PC-3 (cell line): Measurements from ENCODE around the gene EPB41L5. TPM values are rescaled to one million over a fixed set of nuclear protein-coding genes. Genes with fewer than 3 reads are reported as not detected.

ENCODE experiments used
- ATAC-seq: fragments of 200-7000 bp; cut with Tn5 transposase; 2 replicates; pipeline ENCODE4 v1.9.1; 2020; ENCODE audit warnings: mild to moderate bottlenecking, moderate library complexity
- BruUV-seq: library from RNA; stranded (reverse); fragments of 400-500 nt; replicated peaks from 2 replicates; lab custom pipeline; 2021; lab: Mats Ljungman, UMichigan
- CTCF ChIA-PET: fragments of 300-600 bp; sonication (Branson Sonifier 250); formaldehyde crosslinking; loops from one replicate; lab custom pipeline; 2022; ENCODE audit warnings: antibody characterized with exemption; lab: Charles Lee
- POLR2A ChIA-PET: fragments of 300-600 bp; sonication (Branson Sonifier 250); formaldehyde crosslinking; loops from one replicate; lab custom pipeline; 2022; ENCODE audit warnings: antibody characterized with exemption; ENCODE audit not compliant: unreplicated experiment; lab: Charles Lee
- DNase-seq: peaks from one replicate; pipeline ENCODE4 v3.0.0-alpha.2; 2015
- H2AFZ ChIP-seq: fragments of 300-600 bp; sonication (generic); 2 replicates; pipeline ENCODE4 v1.6.0; 2016; ENCODE audit warnings: antibody characterized with exemption, low read length
- H3F3A ChIP-seq: fragments of 300-600 bp; sonication (generic); one replicate; pipeline ENCODE4 v1.6.0; 2017; ENCODE audit warnings: antibody characterized with exemption, low read length, control low read depth, mild to moderate bottlenecking; ENCODE audit not compliant: unreplicated experiment
- H3K27ac ChIP-seq: fragments of 300-600 bp; sonication (generic); 2 replicates; pipeline ENCODE4 v1.5.1; 2016; ENCODE audit warnings: mild to moderate bottlenecking, low read length
- H3K27me3 ChIP-seq: fragments of 300-600 bp; sonication (generic); 2 replicates; pipeline ENCODE4 v1.6.1; 2016; ENCODE audit warnings: low read length, mixed read lengths
- H3K36me3 ChIP-seq: fragments of 300-600 bp; sonication (generic); 2 replicates; pipeline ENCODE4 v1.6.1; 2016; ENCODE audit warnings: low read depth, mixed run types, low read length, mixed read lengths
- H3K4me1 ChIP-seq: fragments of 300-600 bp; sonication (generic); 2 replicates; pipeline ENCODE4 v1.5.1; 2016; ENCODE audit warnings: low read length; ENCODE audit not compliant: insufficient read depth
- H3K4me2 ChIP-seq: fragments of 300-600 bp; sonication (generic); 2 replicates; pipeline ENCODE4 v1.6.0; 2016; ENCODE audit warnings: low read length
- H3K4me3 ChIP-seq: fragments of 300-600 bp; sonication (generic); 2 replicates; pipeline ENCODE4 v1.5.1; 2016; ENCODE audit warnings: mild to moderate bottlenecking, low read length, mixed read lengths
- H3K79me2 ChIP-seq: fragments of 300-600 bp; sonication (generic); 2 replicates; pipeline ENCODE4 v1.6.1; 2017; ENCODE audit warnings: low read length, mixed read lengths
- H3K9ac ChIP-seq: fragments of 300-600 bp; sonication (generic); 2 replicates; pipeline ENCODE4 v1.6.0; 2016; ENCODE audit warnings: mild to moderate bottlenecking, low read length
- H3K9me2 ChIP-seq: fragments of 300-600 bp; sonication (generic); replicated peaks from 2 replicates; pipeline ENCODE4 v1.6.1; 2016; ENCODE audit warnings: mixed run types, low read length, mixed read lengths
- H3K9me3 ChIP-seq: fragments of 300-600 bp; sonication (generic); 2 replicates; pipeline ENCODE4 v1.6.1; 2016; ENCODE audit warnings: low read length, mixed read lengths
- H4K20me1 ChIP-seq: fragments of 300-600 bp; sonication (generic); 2 replicates; pipeline ENCODE4 v1.6.1; 2016; ENCODE audit warnings: low read length, mixed read lengths
- EZH2 ChIP-seq: fragments of 300-600 bp; sonication (generic); IDR thresholded peaks from one replicate; pipeline ENCODE4 v1.6.1; 2017; ENCODE audit warnings: antibody characterized with exemption, mild to moderate bottlenecking, low read length; ENCODE audit not compliant: unreplicated experiment
- EZH2phosphoT487 ChIP-seq: fragments of 300-600 bp; sonication (generic); IDR thresholded peaks from 2 replicates; pipeline ENCODE4 v1.6.1; 2018; ENCODE audit warnings: mild to moderate bottlenecking, antibody characterized with exemption, low read length, borderline replicate concordance
- intact Hi-C: fragments of 100-400 bp; cut with micrococcal nuclease; formaldehyde crosslinking; loops from 2 replicates; pipeline ENCODE4 v1.9.0; 2023
- total RNA-seq: library from RNA; depleted of rRNA; stranded (reverse); fragments of >200 nt; gene quantifications from 2 replicates; pipeline ENCODE4 v1.2.3, GENCODE V29; 2014
- TF ChIP-seq, protein P1 (sequence below): fragments of 300-600 bp; sonication (generic); conservative IDR thresholded peaks from 2 replicates; pipeline ENCODE4 v1.5.1; 2017; ENCODE audit warnings: antibody characterized with exemption, low read depth, mild to moderate bottlenecking, low read length

The EPB41L5 gene
- total RNA-seq, 1 experiment from 2014 or later: 11.7 TPM

DNA sequence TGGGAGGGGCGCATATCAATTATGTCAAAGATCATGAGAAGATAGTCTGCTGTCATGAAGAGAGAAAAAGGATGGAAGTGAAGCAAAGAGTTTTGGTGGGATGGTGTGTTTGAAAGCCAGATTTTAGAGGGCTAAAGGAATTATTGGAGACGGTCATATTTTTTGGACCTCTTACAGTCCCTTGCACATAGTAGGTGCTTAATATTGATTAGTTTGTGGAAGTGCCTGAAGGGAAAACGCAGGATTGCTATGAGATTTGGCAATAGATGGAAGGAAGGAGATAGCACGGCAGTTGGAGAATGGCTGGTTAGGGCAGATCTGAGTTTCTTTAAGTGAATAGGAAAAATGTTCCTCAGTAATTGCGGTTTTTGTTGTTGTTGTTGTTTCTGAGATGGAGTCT, 15.9 kb downstream of the EPB41L5 start:
- Histone ChIP-seq H3K36me3 (0 out of 2 replicates have a peak, but pooled peaks cover 2% of the 10 kb centered on the region), H3K79me2 (no peaks in the 10 kb centered on the region), H3K4me3 (no peak overlapping the region), H2AFZ (no peak overlapping the region), H3K4me2 (no peak overlapping the region), H3K9me2 (no peaks in the 10 kb centered on the region), H3K4me1 (no peaks in the 10 kb centered on the region), H3K27me3 (no peaks in the 10 kb centered on the region), H3K9ac (no peak overlapping the region), H3K27ac (no peak overlapping the region), H4K20me1 (no peaks in the 10 kb centered on the region), H3F3A (no peaks in the 10 kb centered on the region), H3K9me3 (no peaks in the 10 kb centered on the region)
- ChIA-PET CTCF (no interaction called here), POLR2A (no interaction called here)
- DNase-seq (no peak), ATAC-seq (no peak)
- TF ChIP-seq, protein P1, sequence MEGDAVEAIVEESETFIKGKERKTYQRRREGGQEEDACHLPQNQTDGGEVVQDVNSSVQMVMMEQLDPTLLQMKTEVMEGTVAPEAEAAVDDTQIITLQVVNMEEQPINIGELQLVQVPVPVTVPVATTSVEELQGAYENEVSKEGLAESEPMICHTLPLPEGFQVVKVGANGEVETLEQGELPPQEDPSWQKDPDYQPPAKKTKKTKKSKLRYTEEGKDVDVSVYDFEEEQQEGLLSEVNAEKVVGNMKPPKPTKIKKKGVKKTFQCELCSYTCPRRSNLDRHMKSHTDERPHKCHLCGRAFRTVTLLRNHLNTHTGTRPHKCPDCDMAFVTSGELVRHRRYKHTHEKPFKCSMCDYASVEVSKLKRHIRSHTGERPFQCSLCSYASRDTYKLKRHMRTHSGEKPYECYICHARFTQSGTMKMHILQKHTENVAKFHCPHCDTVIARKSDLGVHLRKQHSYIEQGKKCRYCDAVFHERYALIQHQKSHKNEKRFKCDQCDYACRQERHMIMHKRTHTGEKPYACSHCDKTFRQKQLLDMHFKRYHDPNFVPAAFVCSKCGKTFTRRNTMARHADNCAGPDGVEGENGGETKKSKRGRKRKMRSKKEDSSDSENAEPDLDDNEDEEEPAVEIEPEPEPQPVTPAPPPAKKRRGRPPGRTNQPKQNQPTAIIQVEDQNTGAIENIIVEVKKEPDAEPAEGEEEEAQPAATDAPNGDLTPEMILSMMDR: no peak
- no peak for TF ChIP-seq EZH2phosphoT487
- no peak for TF ChIP-seq EZH2
- intact Hi-C loops: no loop called here
- no TSS peak for BruUV-seq

DNA sequence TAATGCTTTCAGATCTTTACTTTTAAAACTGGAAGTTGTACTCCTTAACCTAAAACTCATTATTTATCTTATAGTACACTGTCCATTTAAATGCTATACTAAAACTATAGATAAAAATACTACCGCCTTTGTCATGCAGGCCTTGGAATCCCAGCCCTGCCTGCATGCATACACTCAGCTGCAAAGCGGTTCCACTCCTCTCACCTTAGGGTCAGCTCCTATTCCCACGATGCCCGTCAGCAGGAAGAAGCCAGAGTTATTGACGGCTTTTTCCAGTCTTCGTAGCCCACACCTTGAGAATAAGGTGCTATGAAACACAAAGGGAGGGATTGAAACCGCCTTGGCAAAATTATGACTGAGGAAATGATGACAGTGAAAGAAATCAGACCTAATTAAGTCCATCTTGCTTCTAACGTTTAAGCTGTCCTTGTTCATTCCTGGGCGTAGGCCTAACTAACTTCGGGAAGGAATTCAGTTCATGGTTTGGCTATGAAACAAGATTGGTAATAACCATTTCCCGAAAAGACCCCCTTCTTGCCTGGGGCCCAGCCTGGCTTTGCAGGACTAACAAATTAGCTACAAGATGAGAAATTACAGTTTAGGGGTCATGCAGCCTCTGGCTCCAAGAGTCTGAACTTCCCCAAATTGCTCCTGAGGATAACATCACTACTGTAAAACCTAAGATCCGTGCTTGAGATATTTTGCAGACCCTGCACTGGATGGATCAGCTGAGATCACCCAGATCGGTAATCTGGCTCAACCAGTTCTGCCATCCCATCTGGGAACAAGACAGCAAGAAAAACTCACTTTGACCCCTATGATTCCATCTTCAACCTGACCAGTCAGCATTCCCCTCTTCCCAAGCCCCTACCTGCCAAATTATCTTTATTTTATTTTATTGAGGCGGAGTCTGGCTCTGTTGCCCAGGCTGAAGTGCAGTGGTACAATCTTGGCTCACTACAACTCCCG, 17.1 kb downstream of the EPB41L5 start:
- TF ChIP-seq EZH2: no peak
- no peak for TF ChIP-seq EZH2phosphoT487
- TF ChIP-seq, protein P1: no peak
- no peaks in the 10 kb centered on the region for H3K9me2 ChIP-seq
- no peak overlapping the region for H2AFZ ChIP-seq
- CTCF ChIA-PET: no interaction called here
- no peak overlapping the region for H3K27ac ChIP-seq
- no peak overlapping the region for H3K9ac ChIP-seq
- H3K4me3 ChIP-seq: no peak overlapping the region
- H3K9me3 ChIP-seq: no peaks in the 10 kb centered on the region
- no peak for DNase-seq
- H4K20me1 ChIP-seq: no peaks in the 10 kb centered on the region
- POLR2A ChIA-PET: interaction anchor here (0.6 kb wide), 1 partner anchor 25 kb away, joined by 3 read pairs; no protein-coding TSS in a partner anchor
- H3F3A ChIP-seq: no peaks in the 10 kb centered on the region
- intact Hi-C loops: no loop called here
- H3K79me2 ChIP-seq: no peaks in the 10 kb centered on the region
- 0 out of 2 replicates have a peak, but pooled peaks cover 2% of the 10 kb centered on the region for H3K36me3 ChIP-seq
- BruUV-seq: no TSS peak
- no peak overlapping the region for H3K4me2 ChIP-seq
- no peaks in the 10 kb centered on the region for H3K4me1 ChIP-seq
- ATAC-seq: no peak
- H3K27me3 ChIP-seq: no peaks in the 10 kb centered on the region

DNA sequence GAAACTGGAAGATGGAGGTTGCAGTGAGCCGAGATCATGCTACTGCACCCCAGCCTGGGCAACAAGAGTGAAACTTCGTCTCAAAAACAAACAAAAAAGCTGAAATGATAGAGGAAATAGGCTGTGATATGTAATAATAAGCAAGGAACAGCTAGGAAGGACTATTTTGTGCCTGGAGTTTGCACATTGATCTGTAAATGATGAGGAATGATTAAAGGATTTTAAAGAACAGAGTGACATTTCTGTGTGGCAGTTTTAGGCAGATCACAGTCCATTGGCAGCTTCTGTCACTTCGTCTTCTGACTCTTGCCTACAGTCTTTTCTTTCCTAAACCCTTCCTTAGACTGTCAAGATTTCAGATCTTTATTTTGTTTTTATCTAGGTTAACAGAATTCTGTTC, 19.4 kb downstream of the EPB41L5 start:
- no peaks in the 10 kb centered on the region for H3K27me3 ChIP-seq
- no peaks in the 10 kb centered on the region for H3K9me2 ChIP-seq
- no peak overlapping the region for H3K27ac ChIP-seq
- H3K9ac ChIP-seq: no peak overlapping the region
- ChIA-PET CTCF (no interaction called here), POLR2A (no interaction called here)
- H3F3A ChIP-seq: no peaks in the 10 kb centered on the region
- H4K20me1 ChIP-seq: no peaks in the 10 kb centered on the region
- ATAC-seq (no peak), DNase-seq (no peak)
- no TSS peak for BruUV-seq
- H3K4me1 ChIP-seq: no peaks in the 10 kb centered on the region
- H3K4me3 ChIP-seq: no peak overlapping the region
- no peak overlapping the region for H2AFZ ChIP-seq
- no peak for TF ChIP-seq EZH2phosphoT487
- TF ChIP-seq, protein P1: no peak
- no peak for TF ChIP-seq EZH2
- no peaks in the 10 kb centered on the region for H3K79me2 ChIP-seq
- H3K4me2 ChIP-seq: no peak overlapping the region
- no peaks in the 10 kb centered on the region for H3K9me3 ChIP-seq
- intact Hi-C loops: no loop called here
- H3K36me3 ChIP-seq: no peaks in the 10 kb centered on the region
